Lower lobe of right lung (tissue), 2 donors: ENCODE data around the gene GNB3. TPM values are rescaled to one million over a fixed set of nuclear protein-coding genes. Genes with fewer than 3 reads are reported as not detected.

ENCODE experiments used
- ATAC-seq, 2 donors: fragments of 200-7000 bp; cut with Tn5 transposase; one replicate each; pipeline ENCODE4 v1.9.1; 2020 to 2022; ENCODE audit warnings: mild to moderate bottlenecking in 2 of 2, moderate library complexity in 2 of 2
- DNase-seq: peaks from one replicate; pipeline ENCODE4 v3.0.0-alpha.2; 2020
- H3K27ac ChIP-seq: fragments of 200-600 bp; one replicate; pipeline ENCODE4 v1.8.0; 2022
- H3K27me3 ChIP-seq: fragments of 200-600 bp; one replicate; pipeline ENCODE4 v1.8.0; 2022; ENCODE audit warnings: low read depth
- H3K36me3 ChIP-seq: fragments of 200-600 bp; one replicate; pipeline ENCODE4 v1.8.0; 2022; ENCODE audit warnings: mild to moderate bottlenecking
- H3K4me1 ChIP-seq: fragments of 200-600 bp; one replicate; pipeline ENCODE4 v1.8.0; 2022
- H3K4me3 ChIP-seq: fragments of 200-600 bp; one replicate; pipeline ENCODE4 v1.8.0; 2022; ENCODE audit warnings: mild to moderate bottlenecking
- H3K9me3 ChIP-seq: fragments of 200-600 bp; one replicate; pipeline ENCODE4 v1.8.0; 2022
- intact Hi-C: fragments of 100-400 bp; cut with DNase I; formaldehyde crosslinking; loops from one replicate; pipeline ENCODE4 v1.11.0; 2022
- total RNA-seq: library from RNA; stranded (reverse); fragmentation: NEBNext Ultra II Directional; extraction: Animal tissue kit (Norgen Biotek cat#: 25700); gene quantifications from one replicate; pipeline ENCODE4 v1.2.1, GENCODE V29; 2021
- TF ChIP-seq, protein P1 (sequence below): fragments of 200-600 bp; IDR thresholded peaks from one replicate; pipeline ENCODE4 v1.8.0; 2022; ENCODE audit warnings: antibody characterized with exemption, mild to moderate bottlenecking
- donor health status: DM: no; HTN: yes; CAD: no; lungs with severe emphysema.

Gene GNB3
- total RNA-seq, 1 donor from 2014 or later = 1.0 TPM

DNA sequence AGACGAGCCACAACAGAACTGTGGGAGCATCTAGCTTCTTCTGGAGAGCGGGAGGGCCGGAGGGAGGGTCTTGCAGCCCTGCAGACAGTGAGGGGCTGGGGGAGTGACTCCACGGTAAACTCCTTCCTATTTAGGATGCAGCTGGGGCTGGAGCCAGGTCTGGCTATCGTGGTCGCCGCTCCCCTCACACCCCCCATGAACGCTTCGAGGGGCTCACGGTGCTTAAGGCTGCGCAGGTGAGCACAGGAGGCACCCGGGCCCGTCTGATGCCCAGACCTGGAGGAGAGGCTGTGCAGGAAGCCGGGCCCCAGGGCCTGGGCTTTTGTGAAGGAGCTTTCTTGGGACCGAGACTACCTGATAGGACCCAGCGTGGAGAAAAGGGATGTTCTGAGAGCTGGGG lies 3.9 kb upstream of the GNB3 start:
- no peak for DNase-seq
- no peak for ATAC-seq
- Histone ChIP-seq H3K4me1 (no peaks in the 10 kb centered on the region), H3K4me3 (no peak overlapping the region), H3K27me3 (no peaks in the 10 kb centered on the region), H3K36me3 (peaks cover 13% of the 10 kb centered on the region), H3K27ac (no peak overlapping the region), H3K9me3 (no peaks in the 10 kb centered on the region)
- intact Hi-C loops = no loop called here
- TF ChIP-seq, protein P1, sequence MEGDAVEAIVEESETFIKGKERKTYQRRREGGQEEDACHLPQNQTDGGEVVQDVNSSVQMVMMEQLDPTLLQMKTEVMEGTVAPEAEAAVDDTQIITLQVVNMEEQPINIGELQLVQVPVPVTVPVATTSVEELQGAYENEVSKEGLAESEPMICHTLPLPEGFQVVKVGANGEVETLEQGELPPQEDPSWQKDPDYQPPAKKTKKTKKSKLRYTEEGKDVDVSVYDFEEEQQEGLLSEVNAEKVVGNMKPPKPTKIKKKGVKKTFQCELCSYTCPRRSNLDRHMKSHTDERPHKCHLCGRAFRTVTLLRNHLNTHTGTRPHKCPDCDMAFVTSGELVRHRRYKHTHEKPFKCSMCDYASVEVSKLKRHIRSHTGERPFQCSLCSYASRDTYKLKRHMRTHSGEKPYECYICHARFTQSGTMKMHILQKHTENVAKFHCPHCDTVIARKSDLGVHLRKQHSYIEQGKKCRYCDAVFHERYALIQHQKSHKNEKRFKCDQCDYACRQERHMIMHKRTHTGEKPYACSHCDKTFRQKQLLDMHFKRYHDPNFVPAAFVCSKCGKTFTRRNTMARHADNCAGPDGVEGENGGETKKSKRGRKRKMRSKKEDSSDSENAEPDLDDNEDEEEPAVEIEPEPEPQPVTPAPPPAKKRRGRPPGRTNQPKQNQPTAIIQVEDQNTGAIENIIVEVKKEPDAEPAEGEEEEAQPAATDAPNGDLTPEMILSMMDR = no peak

DNA sequence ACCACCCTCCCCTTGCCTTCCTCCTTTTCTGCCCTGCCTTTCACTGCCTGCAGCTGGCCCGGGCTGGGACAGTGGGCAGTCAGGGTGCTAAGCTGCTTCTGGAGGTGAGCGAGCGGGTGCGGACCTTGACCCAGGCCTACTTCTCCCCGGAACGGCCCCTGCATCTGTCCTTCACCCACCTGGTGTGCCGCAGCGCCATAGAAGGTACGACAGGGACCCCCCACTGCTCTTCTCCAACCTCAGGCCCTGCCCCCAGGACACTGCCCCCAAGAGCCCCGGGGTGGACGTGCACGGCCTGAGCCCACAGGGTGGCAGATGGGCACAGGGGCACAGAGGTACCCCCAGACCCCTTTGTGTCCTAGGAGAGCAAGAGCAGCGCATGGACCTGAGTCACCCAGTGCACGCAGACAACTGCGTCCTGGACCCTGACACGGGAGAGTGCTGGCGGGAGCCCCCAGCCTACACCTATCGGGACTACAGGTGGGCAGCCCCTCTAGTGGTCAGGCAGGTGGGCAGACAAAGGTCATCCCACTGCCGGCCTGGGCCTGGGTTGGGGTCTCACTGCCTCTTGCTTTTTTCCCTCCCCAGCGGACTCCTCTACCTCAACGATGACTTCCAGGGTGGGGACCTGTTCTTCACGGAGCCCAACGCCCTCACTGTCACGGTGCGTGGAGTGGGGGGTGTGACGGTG lies 3.2 kb upstream of the GNB3 start:
- Histone ChIP-seq H3K27me3 (no peaks in the 10 kb centered on the region), H3K4me1 (no peaks in the 10 kb centered on the region), H3K9me3 (no peaks in the 10 kb centered on the region), H3K36me3 (peaks cover 13% of the 10 kb centered on the region), H3K4me3 (no peak overlapping the region), H3K27ac (no peak overlapping the region)
- ATAC-seq (no peak), DNase-seq (no peak)
- intact Hi-C loops = no loop called here
- TF ChIP-seq, protein P1 = no peak

DNA sequence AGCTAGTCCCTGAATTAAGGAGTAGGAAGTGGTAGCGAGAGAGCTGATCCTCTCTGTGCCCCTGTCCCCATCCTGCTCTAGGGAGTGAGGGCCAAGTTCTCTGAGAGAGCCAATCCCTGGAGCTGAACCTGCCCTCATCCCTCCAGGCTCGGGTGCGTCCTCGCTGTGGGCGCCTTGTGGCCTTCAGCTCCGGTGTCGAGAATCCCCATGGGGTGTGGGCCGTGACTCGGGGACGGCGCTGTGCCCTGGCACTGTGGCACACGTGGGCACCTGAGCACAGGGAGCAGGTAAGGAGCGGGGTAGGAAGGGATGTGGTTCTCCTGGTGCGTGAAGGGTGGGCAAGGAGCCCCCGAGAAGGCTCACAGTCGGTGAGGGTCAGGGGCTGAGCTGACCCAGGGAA lies 1.9 kb upstream of the GNB3 start:
- Histone ChIP-seq H3K4me3 (no peak overlapping the region), H3K9me3 (no peaks in the 10 kb centered on the region), H3K27me3 (no peaks in the 10 kb centered on the region), H3K27ac (no peak overlapping the region), H3K4me1 (no peaks in the 10 kb centered on the region), H3K36me3 (peaks cover 6% of the 10 kb centered on the region)
- TF ChIP-seq, protein P1 = no peak
- intact Hi-C loops = no loop called here
- DNase-seq (no peak), ATAC-seq (no peak)

DNA sequence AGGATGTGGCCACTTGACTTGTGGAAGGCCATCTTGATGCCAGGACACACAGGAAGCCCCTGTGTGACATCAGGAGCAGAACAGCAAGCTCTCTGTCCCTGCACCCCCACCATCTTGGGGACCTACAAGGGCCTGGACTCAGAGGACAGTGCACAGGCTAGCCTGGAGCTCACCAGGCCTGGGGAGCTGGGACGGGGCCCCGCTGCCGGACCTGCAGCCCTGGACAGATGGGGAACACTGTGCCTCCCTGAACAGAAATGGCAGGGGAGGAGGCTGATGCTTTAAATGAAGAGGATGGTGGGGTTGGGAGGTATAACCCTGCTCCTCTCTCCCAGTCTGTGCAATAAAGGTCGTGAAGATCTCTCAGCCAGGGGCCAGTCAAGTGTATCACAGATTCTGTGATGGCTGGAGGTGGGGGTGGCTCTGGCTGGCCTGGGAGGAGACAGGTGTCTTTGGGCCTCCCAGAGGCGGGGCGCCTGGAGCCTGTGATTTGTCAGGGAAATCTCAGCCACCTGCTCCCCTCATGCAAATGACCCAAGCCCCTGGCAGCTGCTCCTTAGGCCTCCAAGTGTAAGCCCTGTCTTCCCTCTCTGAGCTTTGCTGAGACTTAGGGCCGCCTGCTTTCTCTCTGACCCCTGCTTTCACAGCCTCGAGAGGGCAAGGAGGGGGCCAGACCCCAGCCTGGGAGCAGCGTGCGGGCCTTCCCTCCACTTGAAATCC lies 1.1 kb upstream of the GNB3 start:
- Histone ChIP-seq H3K27me3 (no peaks in the 10 kb centered on the region), H3K4me1 (no peaks in the 10 kb centered on the region), H3K27ac (no peak overlapping the region), H3K36me3 (peaks cover 12% of the 10 kb centered on the region), H3K4me3 (no peak overlapping the region), H3K9me3 (no peaks in the 10 kb centered on the region)
- TF ChIP-seq, protein P1 = no peak
- intact Hi-C loops = no loop called here
- DNase-seq = no peak
- no peak for ATAC-seq

DNA sequence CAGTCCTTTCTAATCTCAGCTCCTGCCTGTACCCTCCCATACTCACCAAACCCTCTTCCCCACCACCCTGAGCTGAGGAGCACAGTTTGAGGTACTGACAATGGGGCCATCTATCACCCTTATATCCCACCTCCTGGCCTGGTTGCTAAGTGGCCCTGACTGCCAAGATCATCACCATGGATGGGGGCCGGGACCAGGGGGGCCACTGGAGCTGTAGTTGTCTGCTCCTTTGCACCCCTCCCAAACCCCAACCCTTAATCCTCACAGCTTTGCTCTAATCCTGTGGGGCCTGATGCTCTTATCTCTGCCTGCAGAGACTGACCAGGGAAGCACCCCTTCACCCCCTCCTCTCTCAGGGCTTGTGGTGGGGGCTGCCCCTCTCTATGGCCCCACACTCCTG lies 395 bp upstream of the GNB3 start:
- Histone ChIP-seq H3K36me3 (peaks cover 13% of the 10 kb centered on the region), H3K27ac (no peak overlapping the region), H3K4me1 (no peaks in the 10 kb centered on the region), H3K27me3 (no peaks in the 10 kb centered on the region), H3K9me3 (no peaks in the 10 kb centered on the region), H3K4me3 (no peak overlapping the region)
- ATAC-seq (no peak), DNase-seq (no peak)
- TF ChIP-seq, protein P1 = no peak
- intact Hi-C loops = no loop called here
